Endometrial microvascular endothelial cells (primary cell): ENCODE measurements around the gene UBE2L3. TPM values are rescaled to one million over a fixed set of nuclear protein-coding genes. Genes with fewer than 3 reads are reported as not detected.

Source experiments
- in situ Hi-C: cut with HindIII; loops from 2 replicates; pipeline ENCODE4 v1.10.0; 2017; ENCODE audit warnings: low sequenced_read_pairs, low pct_unique_long_range_greater_than_20kb; ENCODE audit errors: inconsistent ontology term
- total RNA-seq: library from RNA; depleted of rRNA; stranded (reverse); fragments of >200 nt; gene quantifications from one replicate; pipeline ENCODE4 v1.2.3, GENCODE V29; 2015; ENCODE audit errors: inconsistent ontology term

UBE2L3 gene
- total RNA-seq, 1 donor from 2014 or later, result 56.3 TPM

DNA sequence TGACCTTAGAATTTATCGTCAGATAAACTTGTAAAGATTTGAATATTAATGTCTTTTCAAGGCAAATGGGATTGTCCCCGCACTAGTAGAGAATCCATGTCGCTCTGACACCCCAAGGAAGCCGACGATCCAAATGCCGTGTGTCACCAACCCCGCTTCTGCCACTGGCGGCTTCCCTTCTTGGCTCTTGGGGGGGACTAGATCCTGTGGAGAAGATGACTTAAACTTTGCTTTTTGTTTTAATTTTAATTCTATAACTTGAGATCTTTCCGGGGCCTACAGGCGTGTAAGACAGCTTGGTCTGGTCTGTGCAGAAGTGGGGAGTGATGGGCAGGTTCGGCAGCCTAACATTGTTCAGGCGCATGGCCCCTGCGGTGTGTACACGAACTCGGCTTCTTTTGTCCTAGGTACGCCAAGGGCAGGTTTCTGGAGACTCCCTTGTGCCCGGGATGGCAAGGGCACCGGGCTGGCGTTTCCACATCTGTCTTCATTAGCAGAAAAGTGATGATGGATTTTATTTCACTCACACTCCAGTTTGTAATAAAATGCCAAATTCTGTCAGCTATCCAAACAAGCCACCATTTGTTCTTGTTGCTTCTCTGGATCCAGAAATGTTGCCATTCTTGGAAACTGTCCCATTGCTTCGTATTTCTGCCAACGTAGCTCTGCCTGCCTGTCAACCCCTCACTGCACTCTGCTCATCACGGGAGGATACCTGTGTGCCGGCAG, 55.6 kb downstream of the UBE2L3 start:
- in situ Hi-C loops, result no loop called here

DNA sequence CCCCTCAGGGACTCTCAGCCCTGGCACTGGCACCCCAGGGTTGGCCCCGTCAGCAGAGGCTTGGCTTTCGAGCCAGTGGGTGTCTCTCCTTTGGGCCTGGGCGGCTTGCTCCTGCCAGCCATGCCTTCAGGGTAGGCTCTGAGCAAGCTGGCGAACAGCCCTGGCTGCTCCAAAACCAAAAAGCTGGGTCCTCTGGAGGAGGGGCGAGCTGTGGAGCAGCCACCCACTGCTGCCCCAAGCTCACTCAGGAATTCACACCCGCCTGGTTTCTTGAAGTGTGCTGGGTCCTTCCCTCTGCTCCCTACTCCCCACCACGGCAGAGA, 56.1 kb downstream of the UBE2L3 start:
- in situ Hi-C loops, result no loop called here

DNA sequence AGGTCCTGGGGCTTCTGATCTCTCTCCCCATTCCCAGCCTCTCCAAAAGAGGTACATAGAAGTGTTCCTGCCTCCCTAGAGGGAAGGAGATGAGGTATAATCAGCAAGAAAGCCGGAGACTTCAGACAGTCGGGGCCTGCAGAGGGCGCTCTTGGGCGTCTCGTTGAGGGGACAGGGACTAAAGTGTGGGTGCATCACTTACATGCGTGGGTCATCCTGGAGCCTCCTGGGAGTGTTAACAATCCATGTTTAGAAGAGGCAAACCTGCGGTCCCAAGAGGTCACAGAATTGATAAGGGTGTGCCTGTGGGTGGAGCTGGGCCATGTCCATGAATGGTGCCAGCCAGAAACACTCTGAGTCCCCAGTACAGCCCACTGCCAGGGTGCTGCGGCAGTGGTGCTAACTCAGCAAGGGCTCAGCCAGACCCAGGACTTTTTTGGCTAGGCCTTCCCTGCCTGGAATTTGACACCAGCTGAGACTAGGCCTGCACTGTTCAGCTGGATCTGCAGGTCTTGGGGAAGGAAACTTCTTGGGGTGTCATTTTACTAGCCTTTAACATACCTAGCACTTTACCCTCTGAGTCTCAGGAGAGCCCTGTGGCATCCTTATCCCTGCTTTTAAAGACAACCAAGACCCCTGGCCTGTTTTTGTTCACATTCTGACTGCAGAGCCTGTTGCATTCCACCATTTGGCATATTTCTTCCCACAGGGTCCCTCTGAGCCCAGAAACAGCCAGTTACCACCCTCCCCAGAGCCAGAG, 56.8 kb downstream of the UBE2L3 start:
- in situ Hi-C loops, result no loop called here

DNA sequence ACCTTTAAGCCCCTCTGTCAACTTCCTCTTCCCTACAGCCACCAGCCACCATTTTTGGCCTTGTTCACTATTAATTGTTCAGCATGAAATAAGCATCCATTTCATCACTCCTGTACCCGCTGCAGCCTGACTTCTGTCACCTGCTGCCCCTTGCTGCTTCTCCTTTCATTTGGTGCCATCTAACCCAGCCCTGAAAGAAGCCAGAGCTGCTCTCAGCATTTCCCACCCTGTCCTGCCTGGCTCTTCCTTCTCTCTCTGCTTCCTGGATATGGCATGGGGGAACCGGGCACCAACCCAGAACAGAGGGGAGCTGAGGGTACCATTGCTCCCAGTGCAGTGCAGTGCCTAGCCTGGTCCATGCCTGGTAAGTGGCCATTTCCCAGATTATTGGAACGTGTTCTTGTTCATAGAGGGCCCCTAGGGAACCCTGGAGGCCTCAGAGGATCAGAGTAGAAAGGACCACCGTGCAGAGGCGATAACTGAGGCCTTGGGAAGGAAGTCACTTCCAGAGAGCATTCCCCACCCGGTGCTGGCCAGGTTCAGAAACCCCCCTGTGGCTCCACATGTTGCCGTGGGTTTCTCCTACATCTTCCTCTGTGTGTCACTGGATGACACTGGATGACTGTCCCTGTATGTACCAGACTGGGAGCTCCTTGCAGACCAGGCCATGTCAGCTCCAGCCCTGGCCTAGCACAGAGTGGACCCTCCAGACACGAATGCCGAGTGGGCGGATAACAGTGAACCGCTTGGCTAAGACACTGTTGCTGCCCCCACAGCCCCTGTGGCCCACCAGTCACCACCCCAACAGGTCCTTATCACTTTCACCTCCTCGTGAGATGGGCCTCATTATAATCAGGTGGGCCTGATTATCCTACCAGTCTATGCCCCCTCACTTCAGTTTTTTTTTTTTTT, 57.6 kb downstream of the UBE2L3 start:
- in situ Hi-C loops, result no loop called here

DNA sequence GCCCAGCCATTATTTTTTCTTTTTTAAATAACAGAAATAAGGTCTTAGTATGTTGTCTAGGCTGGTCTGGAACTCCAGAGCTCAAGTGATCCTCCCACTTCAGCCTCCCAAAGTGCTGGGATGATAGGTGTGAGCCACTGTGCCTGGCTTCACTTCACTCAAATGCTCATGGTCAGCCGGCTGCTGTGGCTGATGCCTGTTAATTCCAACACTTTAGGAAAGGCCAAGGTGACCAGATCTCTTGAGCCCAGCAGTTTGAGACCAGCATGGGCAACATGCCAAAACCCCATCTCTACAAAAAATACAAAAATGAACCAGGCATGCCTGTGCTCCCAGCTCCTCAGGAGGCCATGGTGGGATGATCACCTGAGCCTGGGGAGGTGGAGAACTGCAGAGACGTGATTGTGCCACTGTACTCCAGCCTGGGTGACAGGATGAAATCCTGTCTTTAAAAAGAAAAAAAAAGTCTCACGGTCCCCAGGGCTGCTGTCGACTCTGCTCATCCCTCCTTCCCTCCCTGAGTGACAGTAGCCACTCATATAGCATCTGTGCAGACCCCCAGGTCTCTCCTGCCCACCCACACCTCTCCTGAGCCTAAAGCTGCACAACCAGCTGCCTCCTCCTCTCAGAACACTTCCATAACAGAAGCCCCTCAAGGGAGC, 58.7 kb downstream of the UBE2L3 start:
- in situ Hi-C loops, result no loop called here

DNA sequence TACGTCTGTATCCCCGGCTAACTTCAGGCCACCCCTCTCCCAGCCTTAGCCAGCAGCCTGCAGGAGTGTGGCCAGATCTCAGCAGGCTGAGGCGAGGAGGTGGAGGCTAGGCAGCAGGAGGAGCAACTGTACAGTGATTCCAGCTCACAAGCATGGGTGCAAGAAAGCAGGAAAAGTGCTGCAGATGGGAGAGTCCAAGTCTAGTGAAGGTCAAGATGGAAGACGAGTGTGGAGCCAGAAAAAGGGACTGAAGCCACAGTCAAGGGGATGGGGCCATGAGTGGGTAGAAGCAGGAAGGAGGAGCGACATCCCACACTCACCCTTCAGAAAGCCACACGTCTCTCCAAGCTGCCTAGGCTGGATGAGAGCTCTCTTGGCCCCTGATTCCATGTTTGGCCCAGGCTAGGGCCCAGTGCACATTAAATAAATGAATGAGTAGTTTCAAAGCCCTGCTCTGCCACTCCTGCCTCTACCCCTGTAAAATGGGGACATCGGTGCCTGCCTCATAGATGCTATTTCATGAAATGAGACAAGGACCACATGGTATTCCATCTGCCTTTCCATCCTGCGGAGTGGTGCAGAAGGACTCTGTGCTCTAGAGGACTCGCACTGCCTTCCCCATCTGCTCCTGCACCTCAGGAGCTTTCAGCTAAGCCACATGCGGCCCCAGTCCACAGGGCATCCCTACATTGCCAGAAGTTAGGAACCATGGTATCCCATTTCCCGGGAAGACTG, 59.4 kb downstream of the UBE2L3 start:
- in situ Hi-C loops, result no loop called here

DNA sequence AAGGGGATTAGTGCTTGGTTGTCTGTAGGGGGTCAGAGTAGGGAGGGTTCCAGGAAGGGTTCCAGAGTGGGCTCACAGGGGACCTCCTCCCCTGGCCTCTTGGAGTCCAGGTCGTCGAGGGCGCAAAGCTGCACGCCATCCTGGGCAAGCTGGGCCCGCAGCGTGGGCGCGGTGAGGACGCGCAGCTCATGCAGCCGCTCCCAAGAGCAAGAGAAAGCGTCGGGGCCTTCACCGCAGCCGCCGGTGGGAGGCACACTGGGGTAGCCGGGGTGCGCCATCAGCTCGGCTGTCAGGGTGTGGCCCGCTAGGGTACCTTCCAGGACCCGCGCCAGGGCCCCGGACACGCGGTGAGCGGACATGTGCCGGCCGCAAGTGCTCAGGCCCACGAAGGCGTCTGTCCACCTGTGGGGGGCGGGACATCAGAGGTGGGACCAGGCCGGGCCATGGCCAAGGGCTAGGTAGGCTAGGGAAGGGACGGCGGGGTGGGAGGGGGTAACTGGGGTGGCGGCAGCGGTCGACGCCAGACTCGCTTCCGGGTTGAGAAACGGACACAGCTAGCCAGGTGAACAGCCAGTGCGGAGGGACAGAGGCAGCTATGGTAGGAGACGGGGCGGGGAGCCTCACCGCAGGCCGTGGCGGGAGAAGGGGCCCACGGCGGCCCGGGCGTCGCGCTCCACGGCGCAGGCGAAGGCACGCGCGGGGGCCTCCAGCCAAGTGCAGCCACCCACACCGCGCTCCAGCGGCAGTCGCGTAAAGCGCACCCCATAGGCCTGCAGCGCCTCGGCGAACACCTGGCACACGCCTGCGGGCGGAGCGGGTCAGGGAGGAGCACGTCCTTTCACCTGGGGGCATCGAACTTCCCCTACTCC, 61.1 kb downstream of the UBE2L3 start:
- in situ Hi-C loops, result no loop called here

DNA sequence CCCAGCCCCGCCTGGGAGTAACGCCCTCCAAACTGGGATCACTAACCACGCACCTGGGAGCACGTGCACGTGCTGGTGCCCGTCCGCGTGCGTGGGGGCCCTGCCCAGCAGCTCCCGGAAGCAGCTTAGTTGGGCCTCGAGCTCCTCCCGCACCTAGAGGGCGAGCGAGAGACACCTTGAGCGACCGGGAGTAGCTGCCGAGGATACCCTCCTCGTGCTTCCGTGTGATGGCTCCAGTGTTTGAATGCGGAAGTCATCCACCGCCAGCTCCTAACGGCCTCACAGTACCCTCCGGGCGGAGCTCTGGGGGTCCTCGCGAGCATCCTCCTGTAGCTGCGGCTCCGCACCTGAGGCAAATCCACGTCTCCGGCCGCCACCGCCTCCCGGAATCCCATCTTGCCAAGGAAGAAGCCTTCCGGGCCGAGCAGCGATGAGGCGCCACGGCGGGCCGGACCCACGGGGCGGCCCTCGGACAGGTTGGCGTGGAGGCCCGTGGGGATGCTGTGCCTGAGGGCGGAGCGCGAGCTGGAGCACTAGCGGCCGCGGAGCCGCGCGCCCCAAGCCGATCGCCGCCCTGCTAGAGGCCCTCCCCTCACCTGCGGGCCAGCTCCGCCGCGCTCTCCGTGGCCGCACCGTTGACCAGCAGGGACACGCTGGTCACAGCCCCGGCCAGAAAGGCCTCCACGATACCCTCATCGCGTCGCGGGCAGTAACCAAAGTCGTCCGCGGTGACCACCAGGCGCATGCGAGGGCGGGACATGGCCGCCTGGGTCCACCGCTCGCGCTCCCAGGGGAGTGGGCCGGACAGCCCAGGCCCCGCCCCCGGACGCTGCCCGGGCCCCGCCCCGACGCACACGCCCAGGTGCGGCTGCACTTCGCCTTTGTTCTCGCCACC, 62.0 kb downstream of the UBE2L3 start, which contains the start of gene YDJC:
Gene YDJC (minus strand): TSS at position 768 of the 895 bp plus-strand sequence. CDS start 8 bp downstream, at position 760.
- in situ Hi-C loops, result no loop called here

DNA sequence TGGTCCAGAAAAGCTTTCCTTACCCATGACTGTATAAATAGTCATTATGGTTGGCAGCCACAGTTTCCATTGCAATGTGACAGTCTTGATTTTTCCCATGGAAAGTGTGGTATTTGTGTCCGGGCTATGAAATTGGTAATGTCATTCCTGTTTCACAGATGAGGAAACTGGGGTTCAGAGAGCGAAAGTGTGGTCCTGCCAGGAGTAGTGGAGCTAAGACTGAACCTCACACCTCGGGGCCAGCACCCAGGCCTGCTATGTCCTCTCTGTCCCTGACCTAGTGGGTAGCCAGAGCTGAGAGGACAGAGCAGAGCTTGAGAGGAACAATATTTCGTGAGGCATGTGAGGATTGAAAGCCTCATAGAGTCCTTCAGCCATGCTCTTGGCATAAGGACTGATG, 63.5 kb downstream of the UBE2L3 start:
- in situ Hi-C loops, result no loop called here

DNA sequence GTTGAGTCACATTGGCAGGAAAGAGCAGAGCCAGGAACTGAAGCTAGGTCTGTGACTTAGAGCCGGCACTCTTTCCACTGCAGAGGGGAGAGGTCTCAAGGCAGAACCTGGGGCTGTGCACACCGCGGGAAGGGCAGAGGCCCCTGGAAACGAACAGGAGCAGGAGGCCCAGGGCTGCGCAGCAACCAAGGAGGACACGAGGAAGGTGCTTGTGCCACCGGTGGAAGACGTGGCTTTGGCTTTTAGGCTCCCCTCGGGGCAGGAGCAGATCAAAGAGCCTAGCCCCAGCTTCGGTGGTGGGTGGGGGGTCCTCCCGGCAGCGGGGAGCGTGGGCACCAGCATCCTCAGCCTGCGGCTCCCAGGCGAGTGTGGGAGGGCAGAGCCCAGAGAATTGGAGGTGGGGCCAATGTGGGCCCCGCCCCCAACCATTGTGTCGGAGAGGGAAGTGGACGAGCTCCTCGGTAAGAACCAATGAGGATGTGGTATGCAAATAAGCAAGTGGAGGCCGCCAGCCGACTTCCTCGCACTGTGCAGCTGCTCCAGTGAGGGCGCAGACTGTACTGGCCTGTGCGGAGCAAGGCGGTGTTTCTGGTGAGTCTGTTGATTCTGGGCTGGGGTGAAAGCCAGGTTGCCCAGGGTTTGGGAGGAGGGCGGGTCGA, 64.9 kb downstream of the UBE2L3 start, which contains the start of gene CCDC116:
Gene CCDC116 (plus strand): TSS at position 524 of the 659 bp plus-strand sequence. CDS start 422 bp downstream, outside the sequence.
- in situ Hi-C loops, result no loop called here

DNA sequence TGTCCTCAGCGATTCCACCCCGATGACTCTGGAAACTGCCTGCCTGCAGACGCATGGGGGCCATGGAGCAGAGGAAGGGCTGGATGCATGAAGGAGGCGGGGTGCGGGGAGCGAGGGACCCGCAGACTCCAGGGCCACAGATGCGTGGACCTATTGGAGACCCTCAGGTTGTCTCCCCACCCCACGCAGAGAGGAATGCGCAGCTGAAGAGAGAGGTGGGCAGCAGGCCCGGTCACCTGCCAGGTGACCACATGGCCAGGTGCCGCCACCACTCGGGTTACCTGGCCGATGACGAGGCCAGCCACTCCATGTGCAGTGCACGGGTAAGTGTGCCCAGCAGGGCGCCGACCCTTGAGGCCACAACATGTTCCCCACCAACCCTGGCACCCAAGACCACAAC, 65.4 kb downstream of the UBE2L3 start:
- in situ Hi-C loops, result no loop called here

DNA sequence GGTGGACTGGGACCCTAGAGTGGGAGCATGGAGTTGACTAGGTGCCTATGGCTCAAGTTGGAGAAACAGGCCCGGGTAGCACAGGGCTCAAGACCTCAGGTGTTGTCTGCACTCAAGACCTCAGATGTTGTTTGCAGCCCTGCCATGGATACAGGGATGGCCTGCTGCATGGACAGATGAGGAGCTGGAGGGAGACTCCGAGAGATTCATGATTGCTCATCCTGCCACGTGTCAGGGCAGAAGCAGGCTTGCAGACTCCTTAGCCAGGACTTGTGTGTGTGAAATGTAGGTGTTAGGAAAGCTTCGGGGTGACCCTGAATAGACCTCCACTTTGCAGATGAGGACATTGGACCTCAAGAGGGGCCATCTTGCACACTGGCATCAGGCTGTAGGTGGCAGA, 66.0 kb downstream of the UBE2L3 start:
- in situ Hi-C loops, result no loop called here

DNA sequence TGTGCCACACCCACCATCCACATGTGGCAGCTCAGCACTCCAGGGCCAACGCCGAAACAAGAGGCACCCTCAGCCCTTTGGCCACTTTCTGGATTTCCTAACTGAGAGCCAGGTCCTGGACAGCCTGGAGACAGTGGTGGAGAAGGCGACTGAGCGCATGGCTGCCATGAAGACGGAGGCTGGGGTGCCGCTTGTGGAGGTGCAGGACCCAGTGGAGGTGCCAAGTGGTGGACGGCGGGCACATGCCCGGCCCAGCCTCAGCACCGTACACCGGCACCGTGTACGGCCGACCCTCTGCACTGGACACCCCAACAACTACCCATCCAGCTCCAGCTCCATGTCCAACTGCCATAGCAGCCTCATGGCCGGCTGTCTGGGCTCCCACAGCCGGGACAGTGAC, 66.6 kb downstream of the UBE2L3 start:
- in situ Hi-C loops, result no loop called here

DNA sequence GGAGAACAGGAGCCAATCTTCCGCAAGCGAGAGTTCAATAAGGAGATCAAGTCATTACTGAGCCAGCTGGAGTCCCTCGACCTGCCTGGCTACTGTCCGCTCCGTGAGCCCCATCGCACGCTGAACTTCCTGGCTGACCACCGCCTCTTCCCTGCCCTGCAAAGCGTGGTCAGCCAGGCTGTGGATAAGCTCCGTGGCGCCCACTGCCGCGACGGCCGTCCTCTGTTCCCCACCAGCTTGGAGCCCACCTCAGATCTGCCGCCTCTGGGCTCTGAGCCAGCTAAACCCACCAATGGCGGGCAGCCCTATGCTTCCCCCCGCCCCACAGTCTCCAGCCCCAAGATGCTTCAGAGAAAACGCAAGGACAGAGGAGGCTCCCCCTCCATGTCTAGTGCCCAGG, 67.3 kb downstream of the UBE2L3 start:
- in situ Hi-C loops, result no loop called here

DNA sequence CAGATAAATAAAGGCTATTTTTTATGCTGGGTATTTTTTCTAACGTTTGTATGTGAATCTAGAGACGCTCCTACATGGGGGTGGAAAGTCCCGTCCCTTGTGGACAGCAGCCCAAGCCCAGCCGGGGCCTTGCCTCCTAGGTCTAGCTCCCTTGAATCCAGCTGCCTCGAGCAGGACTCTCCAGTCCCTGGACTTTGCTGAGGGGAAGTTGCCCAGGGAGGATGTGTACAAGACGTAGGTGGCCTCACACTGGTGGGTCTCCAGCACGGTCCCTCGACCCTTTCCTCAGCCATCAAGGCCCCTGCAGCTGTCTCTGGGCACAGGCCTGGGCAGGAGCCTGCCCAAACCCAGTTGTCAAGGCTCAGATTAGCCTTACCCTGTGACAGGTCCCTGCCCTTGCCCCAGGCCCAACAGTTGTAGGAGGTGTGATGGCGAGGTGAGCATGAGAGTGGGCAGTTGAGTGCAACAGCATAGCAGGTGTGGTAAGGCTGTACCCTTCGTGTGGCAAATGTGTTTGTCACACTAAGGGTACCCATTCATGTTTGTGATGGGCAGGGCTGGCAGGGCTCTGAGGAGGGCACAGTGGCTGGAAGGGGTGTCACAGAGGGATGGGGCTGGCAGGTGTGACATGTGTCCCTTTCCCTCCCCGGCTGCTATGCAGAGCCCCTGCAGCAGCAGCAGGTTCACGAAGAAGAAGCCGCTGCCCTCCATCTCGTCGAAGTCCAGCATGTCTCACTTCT, 68.4 kb downstream of the UBE2L3 start:
- in situ Hi-C loops, result no loop called here
